Calu3 (cell line): Measurements from ENCODE around the gene ACY1. TPM values are rescaled to one million over a fixed set of nuclear protein-coding genes. Genes with fewer than 3 reads are reported as not detected.

Experiments used
- BruUV-seq: library from RNA; stranded (reverse); fragments of 400-500 nt; replicated peaks from 2 replicates; lab custom pipeline; 2021; lab: Mats Ljungman, UMichigan
- CTCF ChIA-PET: fragments of 300-600 bp; sonication (Branson Sonifier 250); formaldehyde crosslinking; loops from one replicate; lab custom pipeline; 2022; ENCODE audit warnings: antibody characterized with exemption; lab: Charles Lee
- DNase-seq: peaks from one replicate; pipeline ENCODE4 v3.0.0; 2022
- H3K27ac Mint-ChIP-seq: one replicate; pipeline ENCODE4 v1.8.0; 2022; ENCODE audit warnings: mixed read lengths; ENCODE audit not compliant: unreplicated experiment
- H3K27me3 Mint-ChIP-seq: one replicate; pipeline ENCODE4 v1.8.0; 2022; ENCODE audit warnings: mixed read lengths; ENCODE audit not compliant: unreplicated experiment
- H3K36me3 Mint-ChIP-seq: one replicate; pipeline ENCODE4 v1.8.0; 2022; ENCODE audit warnings: mild to moderate bottlenecking, moderate library complexity, mixed read lengths; ENCODE audit not compliant: insufficient read depth, unreplicated experiment
- H3K4me1 Mint-ChIP-seq: one replicate; pipeline ENCODE4 v1.8.0; 2022; ENCODE audit warnings: mild to moderate bottlenecking, low read depth, mixed read lengths; ENCODE audit not compliant: unreplicated experiment
- H3K4me3 Mint-ChIP-seq: one replicate; pipeline ENCODE4 v1.8.0; 2022; ENCODE audit warnings: mild to moderate bottlenecking, low read depth, moderate library complexity, mixed read lengths; ENCODE audit not compliant: unreplicated experiment
- H3K9me3 Mint-ChIP-seq: one replicate; pipeline ENCODE4 v1.8.0; 2022; ENCODE audit warnings: low read depth, mixed read lengths; ENCODE audit not compliant: unreplicated experiment
- intact Hi-C: fragments of 100-400 bp; cut with micrococcal nuclease; formaldehyde crosslinking; loops from one replicate; pipeline ENCODE4 v1.10.0; 2022; ENCODE audit not compliant: unreplicated experiment
- total RNA-seq: library from RNA; stranded (reverse); gene quantifications from 2 replicates; pipeline ENCODE4 v1.2.3, GENCODE V29; 2022
- TF ChIP-seq, protein P1 (sequence below): fragments of 200-600 bp; IDR thresholded peaks from one replicate; pipeline ENCODE4 v1.8.0; 2022; ENCODE audit warnings: antibody characterized with exemption; ENCODE audit not compliant: unreplicated experiment

The ACY1 gene
- total RNA-seq, 1 experiment from 2014 or later = 74.9 TPM

DNA sequence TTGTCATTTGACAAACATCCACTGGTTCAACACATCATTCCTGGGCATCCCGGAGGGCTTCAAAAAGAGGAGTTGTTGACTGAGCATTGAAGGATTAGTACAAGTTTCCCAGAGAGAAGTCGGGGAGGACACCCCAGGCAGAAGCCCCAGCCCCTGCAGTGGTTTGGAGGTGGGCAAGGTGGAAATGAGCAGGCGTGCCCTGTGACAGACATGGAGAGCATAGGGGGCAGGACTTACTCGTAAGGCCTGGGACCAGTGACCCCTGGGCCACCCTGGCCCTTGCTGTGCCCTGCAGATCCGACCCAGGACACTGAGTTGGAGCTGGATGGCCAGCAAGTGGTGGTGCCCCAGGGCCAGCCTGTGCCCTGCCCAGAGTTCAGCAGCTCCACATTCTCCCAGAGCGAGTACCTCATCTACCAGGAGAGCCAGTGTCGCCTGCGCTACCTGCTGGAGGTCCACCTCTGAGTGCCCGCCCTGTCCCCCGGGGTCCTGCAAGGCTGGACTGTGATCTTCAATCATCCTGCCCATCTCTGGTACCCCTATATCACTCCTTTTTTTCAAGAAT lies 35.2 kb upstream of the ACY1 start:
- no peaks in the 10 kb centered on the region for H3K9me3 Mint-ChIP-seq
- H3K27me3 Mint-ChIP-seq = peaks cover 24% of the 10 kb centered on the region
- CTCF ChIA-PET = no interaction called here
- no TSS peak for BruUV-seq
- no peak overlapping the region for H3K27ac Mint-ChIP-seq
- TF ChIP-seq, protein P1, sequence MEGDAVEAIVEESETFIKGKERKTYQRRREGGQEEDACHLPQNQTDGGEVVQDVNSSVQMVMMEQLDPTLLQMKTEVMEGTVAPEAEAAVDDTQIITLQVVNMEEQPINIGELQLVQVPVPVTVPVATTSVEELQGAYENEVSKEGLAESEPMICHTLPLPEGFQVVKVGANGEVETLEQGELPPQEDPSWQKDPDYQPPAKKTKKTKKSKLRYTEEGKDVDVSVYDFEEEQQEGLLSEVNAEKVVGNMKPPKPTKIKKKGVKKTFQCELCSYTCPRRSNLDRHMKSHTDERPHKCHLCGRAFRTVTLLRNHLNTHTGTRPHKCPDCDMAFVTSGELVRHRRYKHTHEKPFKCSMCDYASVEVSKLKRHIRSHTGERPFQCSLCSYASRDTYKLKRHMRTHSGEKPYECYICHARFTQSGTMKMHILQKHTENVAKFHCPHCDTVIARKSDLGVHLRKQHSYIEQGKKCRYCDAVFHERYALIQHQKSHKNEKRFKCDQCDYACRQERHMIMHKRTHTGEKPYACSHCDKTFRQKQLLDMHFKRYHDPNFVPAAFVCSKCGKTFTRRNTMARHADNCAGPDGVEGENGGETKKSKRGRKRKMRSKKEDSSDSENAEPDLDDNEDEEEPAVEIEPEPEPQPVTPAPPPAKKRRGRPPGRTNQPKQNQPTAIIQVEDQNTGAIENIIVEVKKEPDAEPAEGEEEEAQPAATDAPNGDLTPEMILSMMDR = no peak
- H3K4me1 Mint-ChIP-seq = peaks cover 2% of the 10 kb centered on the region
- H3K4me3 Mint-ChIP-seq = no peak overlapping the region
- no peak for DNase-seq
- H3K36me3 Mint-ChIP-seq = peaks cover 2% of the 10 kb centered on the region
- intact Hi-C loops = no loop called here

GRCh38 chr3:51949121-51949520 lies 34.2 kb upstream of the ACY1 start:
- no peaks in the 10 kb centered on the region for H3K9me3 Mint-ChIP-seq
- CTCF ChIA-PET = interaction anchor here (0.6 kb wide), 1 partner anchor 762 kb away, joined by 3 read pairs; no protein-coding TSS in a partner anchor
- no peaks in the 10 kb centered on the region for H3K4me1 Mint-ChIP-seq
- H3K27ac Mint-ChIP-seq = no peak overlapping the region
- intact Hi-C loops = no loop called here
- no peak for DNase-seq
- H3K36me3 Mint-ChIP-seq = no peaks in the 10 kb centered on the region
- TF ChIP-seq, protein P1 = no peak
- H3K4me3 Mint-ChIP-seq = no peak overlapping the region
- no TSS peak for BruUV-seq
- H3K27me3 Mint-ChIP-seq = peaks cover 34% of the 10 kb centered on the region

DNA sequence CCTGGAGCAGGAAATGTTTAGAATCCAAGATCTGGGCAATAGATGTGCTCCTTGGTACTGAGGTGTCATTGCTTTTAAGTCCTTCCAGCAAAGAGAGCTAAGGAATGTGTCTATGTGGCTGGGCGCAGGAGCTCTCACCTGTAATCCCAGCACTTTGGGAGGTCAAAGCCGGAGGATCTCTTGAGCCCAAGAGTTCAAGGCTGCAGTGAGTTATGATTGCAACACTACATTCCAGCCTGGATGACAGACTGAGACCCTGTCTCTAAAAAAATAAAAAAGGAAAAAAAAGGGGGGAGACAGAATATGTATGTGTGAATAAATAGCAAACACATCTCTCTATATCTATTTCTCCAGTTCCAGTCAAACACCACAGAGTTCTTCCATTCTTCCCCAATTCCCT lies 32.4 kb upstream of the ACY1 start:
- Mint-ChIP-seq H3K4me1 (no peaks in the 10 kb centered on the region), H3K36me3 (no peaks in the 10 kb centered on the region), H3K4me3 (no peak overlapping the region), H3K27ac (no peak overlapping the region), H3K27me3 (peaks cover 47% of the 10 kb centered on the region), H3K9me3 (no peaks in the 10 kb centered on the region)
- CTCF ChIA-PET = no interaction called here
- intact Hi-C loops = no loop called here
- no peak for DNase-seq
- BruUV-seq = no TSS peak
- TF ChIP-seq, protein P1 = no peak

DNA sequence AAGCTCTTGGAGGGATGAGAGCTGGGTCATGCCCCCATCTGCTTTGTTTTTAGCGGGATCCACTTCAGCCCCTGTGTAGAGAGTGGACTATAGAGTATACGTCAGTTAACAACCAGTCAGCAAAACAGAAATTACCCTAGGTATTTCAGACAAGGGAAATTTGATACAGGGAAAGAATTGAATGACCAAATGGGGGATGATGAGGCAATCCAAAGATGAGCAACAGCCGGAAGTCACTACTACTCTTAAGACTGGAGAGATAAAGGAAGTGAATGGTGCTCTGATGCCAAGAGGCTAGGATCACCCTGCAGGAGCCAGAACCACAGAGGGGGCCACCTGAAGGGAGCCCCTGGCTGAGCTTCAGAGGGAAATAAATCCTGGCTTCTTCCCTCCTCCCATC lies 29.9 kb upstream of the ACY1 start:
- TF ChIP-seq, protein P1 = no peak
- BruUV-seq = no TSS peak
- no peak for DNase-seq
- intact Hi-C loops = no loop called here
- Mint-ChIP-seq H3K9me3 (no peaks in the 10 kb centered on the region), H3K27ac (no peak overlapping the region), H3K36me3 (no peaks in the 10 kb centered on the region), H3K4me3 (no peak overlapping the region), H3K4me1 (no peaks in the 10 kb centered on the region), H3K27me3 (peaks cover 47% of the 10 kb centered on the region)
- CTCF ChIA-PET = no interaction called here
